HFF-Myc (cell line): Measurements from ENCODE around the gene MINDY4B.

Experiments
- DNase-seq: peaks from one replicate; pipeline ENCODE4 v3.0.0-alpha.2; 2011; ENCODE audit warnings: low read depth; ENCODE audit errors: extremely low read depth
- H3K4me3 ChIP-seq: replicated peaks from 2 replicates; pipeline ENCODE4 v1.5.1; 2011; ENCODE audit warnings: low read depth, mild to moderate bottlenecking, control low read depth, low read length
- TF ChIP-seq, protein P1 (sequence below): IDR thresholded peaks from 2 replicates; pipeline ENCODE4 v1.5.1; 2012; ENCODE audit warnings: mild to moderate bottlenecking, low read depth, low read length, control low read depth; ENCODE audit errors: missing control alignments

Gene MINDY4B

DNA sequence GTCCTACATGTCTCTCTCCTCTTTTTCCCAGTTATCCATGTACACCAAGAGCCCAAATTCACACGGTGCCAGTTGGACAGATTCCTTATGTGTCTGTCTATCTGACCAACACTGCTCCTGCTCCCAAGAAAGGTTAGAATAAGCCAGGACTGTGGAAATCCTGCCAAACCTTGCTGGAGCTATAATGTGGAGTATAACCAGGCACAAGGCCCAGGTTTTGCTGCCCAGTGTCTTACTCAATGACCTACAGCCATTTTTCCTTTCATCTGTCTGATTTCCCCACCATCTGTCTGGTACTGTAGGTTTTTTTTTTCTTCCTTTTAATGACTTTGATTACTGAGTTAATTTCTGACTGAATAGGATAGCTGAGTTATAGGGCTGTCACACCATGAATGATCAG, 26.5 kb upstream of the MINDY4B start:
- DNase-seq: no peak
- TF ChIP-seq, protein P1, sequence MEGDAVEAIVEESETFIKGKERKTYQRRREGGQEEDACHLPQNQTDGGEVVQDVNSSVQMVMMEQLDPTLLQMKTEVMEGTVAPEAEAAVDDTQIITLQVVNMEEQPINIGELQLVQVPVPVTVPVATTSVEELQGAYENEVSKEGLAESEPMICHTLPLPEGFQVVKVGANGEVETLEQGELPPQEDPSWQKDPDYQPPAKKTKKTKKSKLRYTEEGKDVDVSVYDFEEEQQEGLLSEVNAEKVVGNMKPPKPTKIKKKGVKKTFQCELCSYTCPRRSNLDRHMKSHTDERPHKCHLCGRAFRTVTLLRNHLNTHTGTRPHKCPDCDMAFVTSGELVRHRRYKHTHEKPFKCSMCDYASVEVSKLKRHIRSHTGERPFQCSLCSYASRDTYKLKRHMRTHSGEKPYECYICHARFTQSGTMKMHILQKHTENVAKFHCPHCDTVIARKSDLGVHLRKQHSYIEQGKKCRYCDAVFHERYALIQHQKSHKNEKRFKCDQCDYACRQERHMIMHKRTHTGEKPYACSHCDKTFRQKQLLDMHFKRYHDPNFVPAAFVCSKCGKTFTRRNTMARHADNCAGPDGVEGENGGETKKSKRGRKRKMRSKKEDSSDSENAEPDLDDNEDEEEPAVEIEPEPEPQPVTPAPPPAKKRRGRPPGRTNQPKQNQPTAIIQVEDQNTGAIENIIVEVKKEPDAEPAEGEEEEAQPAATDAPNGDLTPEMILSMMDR: no peak
- H3K4me3 ChIP-seq: no peak overlapping the region

DNA sequence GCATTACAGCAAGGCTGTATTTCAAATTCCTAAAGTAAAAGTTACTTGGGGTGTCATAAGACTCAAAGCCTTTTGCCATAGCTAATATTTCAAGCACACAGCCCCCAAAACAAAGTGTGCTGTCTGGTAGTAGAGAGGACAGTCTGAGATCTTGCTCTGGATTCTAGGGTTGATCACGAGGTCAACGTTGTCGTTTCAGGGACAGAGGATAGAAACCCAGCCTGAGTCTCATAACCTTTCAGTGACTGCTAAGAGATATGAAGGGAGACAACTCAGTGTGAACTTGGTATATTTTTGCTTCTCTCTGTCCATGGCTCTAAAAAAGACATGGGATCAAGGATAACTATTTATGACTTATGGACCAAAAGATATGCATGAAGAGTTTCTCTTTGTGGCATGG, 25.6 kb upstream of the MINDY4B start:
- H3K4me3 ChIP-seq: no peak overlapping the region
- DNase-seq: no peak
- TF ChIP-seq, protein P1: no peak

DNA sequence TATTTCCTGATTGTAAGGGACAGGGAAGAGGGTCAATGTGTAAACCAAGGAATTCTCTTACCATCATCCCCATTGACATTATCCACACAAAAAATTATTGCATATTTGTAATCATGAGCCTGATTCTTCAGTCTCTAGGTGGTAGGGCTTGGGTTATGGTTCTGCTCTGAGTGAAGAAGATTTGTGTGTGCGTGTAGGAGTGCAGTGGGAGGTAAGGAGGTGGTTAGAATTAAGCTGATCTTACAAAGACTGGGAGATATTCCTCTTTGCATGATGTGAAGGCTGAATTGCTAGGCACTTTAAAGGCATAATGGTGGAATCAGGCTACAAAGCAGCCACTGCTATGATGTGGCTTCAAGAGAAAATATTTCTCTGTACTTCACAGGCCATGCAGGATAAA, 23.0 kb upstream of the MINDY4B start:
- no peak for DNase-seq
- TF ChIP-seq, protein P1: no peak
- H3K4me3 ChIP-seq: no peak overlapping the region

DNA sequence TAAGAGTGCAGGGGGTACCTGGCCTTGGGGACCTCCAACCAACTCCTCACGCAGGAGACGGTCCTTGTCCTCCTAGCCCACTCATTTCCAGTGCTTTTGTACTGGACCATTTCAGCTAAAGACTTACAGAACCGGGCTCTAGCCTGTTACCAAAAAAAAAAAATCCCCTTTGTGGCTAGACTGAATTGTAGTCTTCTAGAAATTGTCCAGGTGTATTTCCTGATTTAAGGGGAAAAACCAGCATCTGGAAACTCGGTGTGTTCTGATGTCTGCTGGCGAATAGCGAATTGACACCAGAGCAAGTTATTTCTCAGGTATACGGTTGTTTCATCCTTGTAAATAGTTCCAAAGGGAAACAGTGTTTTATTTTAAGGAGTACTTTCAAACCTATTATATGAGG, 21.1 kb upstream of the MINDY4B start:
- no peak overlapping the region for H3K4me3 ChIP-seq
- TF ChIP-seq, protein P1: no peak
- DNase-seq: no peak

DNA sequence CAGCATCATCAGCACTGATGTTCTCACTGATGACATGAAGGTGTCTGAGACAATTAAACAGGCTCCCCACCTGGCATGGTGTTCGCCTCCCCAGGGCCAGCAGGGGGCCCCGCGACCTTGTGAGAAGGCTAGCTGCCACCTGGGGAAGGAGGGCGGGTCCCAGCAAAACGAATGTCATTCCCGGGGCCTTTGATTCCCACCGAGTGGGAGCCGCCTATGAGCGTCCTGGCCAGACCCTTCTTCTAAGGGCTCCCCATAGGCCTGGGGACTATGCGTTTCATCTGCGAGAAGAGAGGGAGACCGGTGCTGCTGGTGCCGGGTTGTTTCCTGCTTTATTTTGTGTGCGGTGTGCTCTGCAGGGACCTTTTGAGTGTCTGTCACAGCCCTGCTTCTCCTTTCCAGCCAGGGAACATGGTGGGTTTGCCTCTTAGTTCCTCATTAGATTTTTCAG, 20.5 kb upstream of the MINDY4B start:
- TF ChIP-seq, protein P1: peak; percentile 75
- H3K4me3 ChIP-seq: no peak overlapping the region
- no peak for DNase-seq

DNA sequence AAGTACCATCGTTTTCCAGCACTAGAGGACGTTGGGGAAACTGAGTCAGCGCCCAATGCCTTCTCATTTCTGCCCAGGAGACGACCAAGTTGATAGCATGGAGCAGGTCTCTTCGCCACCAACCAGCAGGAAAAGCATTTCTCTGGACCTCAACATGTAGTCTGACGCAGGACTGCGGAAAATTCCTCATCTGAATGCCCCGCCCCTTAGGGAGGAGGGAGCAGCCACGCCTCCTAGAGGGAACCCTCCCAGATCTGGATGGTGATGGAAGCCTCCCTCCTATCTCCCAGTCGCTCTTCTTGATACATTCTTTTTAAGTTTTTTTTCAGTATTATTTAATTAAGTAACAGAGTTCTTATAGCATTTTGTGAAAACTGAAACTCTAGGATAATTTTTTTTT, 17.4 kb upstream of the MINDY4B start:
- DNase-seq: no peak
- H3K4me3 ChIP-seq: no peak overlapping the region
- TF ChIP-seq, protein P1: no peak

DNA sequence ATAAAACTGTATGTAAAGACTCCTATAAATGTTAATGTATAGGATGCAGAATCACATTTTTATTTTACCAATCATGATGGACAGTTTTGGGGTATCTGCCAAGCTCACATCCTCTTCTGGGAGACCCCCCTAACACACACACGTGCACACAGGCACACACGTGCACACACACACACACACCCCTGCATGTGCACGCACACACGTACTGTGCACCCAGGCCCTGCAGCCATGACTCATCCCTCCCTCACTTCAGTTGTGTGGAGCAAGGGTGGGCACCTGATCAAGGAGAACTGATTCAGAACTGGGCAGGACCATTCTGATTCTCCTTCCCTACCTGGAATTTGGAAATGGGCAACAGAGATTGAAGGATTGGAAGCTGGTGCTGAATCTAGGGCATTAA, 16.0 kb upstream of the MINDY4B start:
- no peak overlapping the region for H3K4me3 ChIP-seq
- TF ChIP-seq, protein P1: no peak
- DNase-seq: no peak
